SK-MEL-5 (cell line): ENCODE data around the gene COA4. TPM values are rescaled to one million over a fixed set of nuclear protein-coding genes. Genes with fewer than 3 reads are reported as not detected.
"Not testable (repeated sequence)": the region's sequence is repeated elsewhere in the genome, so short reads cannot be mapped to it uniquely, and the experiment has no call there.

Source experiments
- DNase-seq: peaks from one replicate; pipeline ENCODE4 v3.0.0-alpha.2; 2016; ENCODE audit warnings: low read depth, low spot score
- in situ Hi-C: cut with HindIII; loops from 2 replicates; pipeline ENCODE4 v1.10.0; 2016; ENCODE audit warnings: low sequenced_read_pairs, high pct_unique_total_duplicates, low pct_unique_long_range_greater_than_20kb
- polyA plus RNA-seq, 2 experiments: library from polyadenylated mRNA; depleted of rRNA; stranded (reverse); fragments of >200 nt; gene quantifications; 2 replicates each; pipeline ENCODE4 v1.2.3, GENCODE V29; 2015
- total RNA-seq: library from RNA; depleted of rRNA; stranded (reverse); fragments of >200 nt; shearing (Covaris generic); gene quantifications from 2 replicates; pipeline ENCODE4 v1.2.3, GENCODE V29; 2014; rRNA removed

Gene COA4
- total RNA-seq = 149 TPM in 2 replicates
- 152 and 200 TPM in 2 replicates for polyA plus RNA-seq (2015; cell fraction: cytosol; rRNA removed)
- polyA plus RNA-seq (2015; cell fraction: nucleus; rRNA removed) = 118 and 154 TPM in 2 replicates

- DNase-seq = peak; percentile 99
- in situ Hi-C loops = no loop called here
Measured at GRCh38 chr11:73876424-73877310, at the start of gene COA4, which contains the start of gene PAAF1. COA4 (minus strand) TSS chr11:73876846; CDS start chr11:73873378, 3,468 bp downstream. PAAF1 (plus strand) TSS chr11:73876999; CDS start chr11:73877022, 23 bp downstream.

DNA sequence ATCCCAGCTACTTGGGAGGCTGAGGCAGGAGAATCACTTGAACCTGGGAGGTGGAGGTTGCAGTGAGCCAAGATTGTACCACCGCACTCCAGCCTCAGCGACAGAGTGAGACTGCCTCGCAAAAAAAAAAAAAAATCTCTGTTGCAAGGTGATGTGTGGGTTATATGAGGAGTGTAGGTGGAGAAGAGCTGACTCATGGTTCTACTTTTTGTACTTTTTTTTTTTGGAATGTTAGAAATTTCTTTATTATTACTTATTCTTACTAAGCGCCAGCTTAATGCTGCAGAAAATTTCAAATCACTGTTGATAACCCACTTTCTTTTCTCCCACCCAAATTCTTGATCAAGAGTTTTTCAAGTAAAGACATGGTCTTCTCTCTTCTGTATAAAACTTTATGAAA, 44.5 kb upstream of the COA4 start:
- DNase-seq = no peak
- in situ Hi-C loops = no loop called here

DNA sequence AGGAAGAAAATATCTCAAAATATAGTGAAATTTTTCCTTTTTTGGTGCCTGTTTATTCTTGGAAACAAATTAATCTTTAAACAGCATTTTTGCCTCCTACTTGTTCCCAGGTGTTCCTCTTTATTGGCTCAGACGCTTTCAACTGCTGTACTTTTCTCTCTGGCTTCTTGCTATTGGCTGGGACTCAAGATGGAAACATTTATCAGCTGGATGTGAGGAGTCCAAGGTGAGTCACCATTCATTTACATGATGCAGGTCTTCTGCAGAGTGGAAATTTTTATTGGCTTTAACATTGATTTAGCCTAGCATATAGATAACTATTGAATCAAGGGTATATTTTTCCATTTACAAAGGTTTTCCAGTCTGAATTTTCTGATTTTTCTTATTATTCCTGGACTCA, 39.8 kb upstream of the COA4 start:
- no peak for DNase-seq
- in situ Hi-C loops = no loop called here

GRCh38 chr11:73914284-73914683, 37.6 kb upstream of the COA4 start:
- in situ Hi-C loops = no loop called here
- DNase-seq = no peak

DNA sequence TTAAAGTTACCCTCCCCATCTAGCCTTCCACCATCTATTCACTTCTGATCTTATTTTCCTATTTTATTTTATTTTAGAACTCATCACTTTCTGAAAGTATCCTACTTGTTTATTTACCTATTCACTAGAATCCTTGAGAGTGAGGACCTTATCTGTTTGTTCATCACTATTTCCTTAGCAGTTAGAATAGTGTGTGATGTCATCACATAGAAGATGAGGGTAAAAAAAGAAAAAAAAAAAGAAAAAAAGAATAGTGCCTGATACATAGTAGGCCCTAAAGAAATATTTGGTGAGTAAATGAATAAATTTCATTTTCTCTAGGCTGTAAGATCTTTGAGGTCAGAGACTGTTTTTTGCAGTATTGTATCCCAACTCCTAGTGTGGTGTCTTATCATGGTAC, 36.8 kb upstream of the COA4 start:
- in situ Hi-C loops = no loop called here
- DNase-seq = no peak

- no peak for DNase-seq
- in situ Hi-C loops = no loop called here
Measured at GRCh38 chr11:73912026-73912425, 35.4 kb upstream of the COA4 start.

- no peak for DNase-seq
- in situ Hi-C loops = no loop called here
Measured at GRCh38 chr11:73907191-73907590, 30.5 kb upstream of the COA4 start.

DNA sequence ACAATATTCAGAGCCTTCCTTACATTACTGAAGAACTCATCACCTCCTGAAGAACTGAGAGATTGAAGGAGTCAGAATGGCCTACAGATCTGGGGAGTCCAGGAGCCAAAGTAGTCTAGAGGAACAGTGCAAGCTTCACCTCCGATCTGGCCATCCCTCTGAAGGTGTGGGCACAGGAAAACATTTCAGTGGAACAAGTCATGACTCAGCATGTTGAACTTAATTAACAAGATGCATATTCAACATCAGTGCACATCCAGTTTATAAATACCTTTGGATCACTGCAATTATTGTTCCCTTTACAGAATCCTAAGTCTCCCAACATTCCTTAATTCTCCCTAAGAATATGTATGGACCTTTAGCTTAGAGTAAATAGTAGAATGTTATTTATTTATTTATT, 25.7 kb upstream of the COA4 start:
- in situ Hi-C loops = no loop called here
- no peak for DNase-seq

- in situ Hi-C loops = no loop called here
- DNase-seq = no peak
Measured at GRCh38 chr11:73894725-73895335, 18.2 kb upstream of the COA4 start.

DNA sequence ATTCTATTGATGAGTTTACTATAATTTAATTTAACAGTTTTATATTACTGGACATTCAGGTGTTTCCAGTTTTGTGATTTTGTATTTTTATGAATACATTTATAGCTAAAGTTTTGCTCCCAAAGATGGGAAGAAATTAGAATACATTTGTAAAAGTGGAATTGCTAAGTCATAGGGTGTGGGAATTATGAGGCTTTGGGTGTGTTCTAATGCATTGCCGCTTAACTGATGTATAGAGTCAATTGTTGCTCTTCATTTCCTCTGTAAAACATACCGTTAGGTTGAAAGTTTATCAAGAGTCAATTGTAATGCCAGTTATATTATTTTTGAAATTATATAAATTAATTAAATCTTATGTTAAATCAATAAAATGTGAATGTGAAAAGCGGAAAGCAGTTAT, 16.4 kb upstream of the COA4 start:
- in situ Hi-C loops = no loop called here
- no peak for DNase-seq

- in situ Hi-C loops = no loop called here
- DNase-seq = no peak
Measured at GRCh38 chr11:73889536-73889935, 12.9 kb upstream of the COA4 start.

DNA sequence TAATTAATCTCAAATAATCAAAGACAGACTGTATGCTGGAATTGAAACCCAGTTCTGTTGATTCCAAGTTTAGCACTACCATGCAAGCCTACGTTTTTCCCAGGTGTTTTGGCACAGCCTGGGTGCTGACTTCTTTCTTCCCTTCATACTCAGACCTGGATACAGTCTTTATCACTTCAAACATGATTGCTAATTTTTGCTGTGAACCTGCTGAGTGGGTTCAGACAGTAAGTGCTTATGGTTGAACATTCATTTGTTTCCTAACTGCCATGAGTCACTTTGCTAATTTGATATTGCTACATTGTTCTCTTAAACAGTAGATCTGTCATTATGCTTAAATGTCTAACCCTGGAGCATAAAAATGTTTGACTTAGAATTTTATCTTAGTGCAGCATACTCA, 12.4 kb upstream of the COA4 start:
- in situ Hi-C loops = no loop called here
- DNase-seq = no peak

- no peak for DNase-seq
- in situ Hi-C loops = no loop called here
Measured at GRCh38 chr11:73888244-73888643, 11.6 kb upstream of the COA4 start.

- in situ Hi-C loops = no loop called here
Measured at GRCh38 chr11:73883856-73884255, 7.2 kb upstream of the COA4 start.

DNA sequence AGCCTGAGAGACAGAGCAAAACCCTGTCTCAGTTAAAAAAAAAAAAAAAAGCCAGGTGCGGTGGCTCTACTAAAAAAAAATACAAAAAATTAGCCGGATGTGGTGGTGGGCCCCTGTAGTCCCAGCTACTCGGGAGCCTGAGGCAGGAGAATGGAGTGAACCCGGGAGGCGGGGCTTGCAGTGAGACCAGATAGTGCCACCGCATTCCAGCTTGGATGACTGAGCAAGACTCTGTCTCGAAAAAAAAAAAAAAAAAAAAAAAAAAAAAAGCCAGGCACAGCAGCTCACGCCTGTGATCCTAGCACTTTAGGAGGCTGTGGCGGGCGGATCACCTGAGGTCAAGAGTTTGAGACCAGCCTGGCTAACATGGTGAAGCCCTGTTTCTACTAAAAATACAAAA, 3.8 kb upstream of the COA4 start:
- in situ Hi-C loops, DNase-seq: not testable (repeated sequence)

More at GRCh38 chr11:73883856-73884255, 7.2 kb upstream of the COA4 start:
- no peak for DNase-seq

GRCh38 chr11:73878771-73879170, 2.1 kb upstream of the COA4 start:
- in situ Hi-C loops = no loop called here
- no peak for DNase-seq

- in situ Hi-C loops = no loop called here
- no peak for DNase-seq
Measured at GRCh38 chr11:73875840-73876239, 806 bp downstream of the COA4 start.

- in situ Hi-C loops = no loop called here
Measured at GRCh38 chr11:73875380-73875779, 1.3 kb downstream of the COA4 start.

More at GRCh38 chr11:73875380-73875779, 1.3 kb downstream of the COA4 start:
- no peak for DNase-seq
